T-helper 22 cell (primary cell): Measurements from ENCODE around the gene CRISP2.
"Not testable (repeated sequence)": the region's sequence is repeated elsewhere in the genome, so short reads cannot be mapped to it uniquely, and the experiment has no call there.

ENCODE experiments used
- DNase-seq: peaks from one replicate; pipeline ENCODE4 v3.0.0-alpha.2; 2020; ENCODE audit warnings: low read depth

Gene CRISP2, protein sequence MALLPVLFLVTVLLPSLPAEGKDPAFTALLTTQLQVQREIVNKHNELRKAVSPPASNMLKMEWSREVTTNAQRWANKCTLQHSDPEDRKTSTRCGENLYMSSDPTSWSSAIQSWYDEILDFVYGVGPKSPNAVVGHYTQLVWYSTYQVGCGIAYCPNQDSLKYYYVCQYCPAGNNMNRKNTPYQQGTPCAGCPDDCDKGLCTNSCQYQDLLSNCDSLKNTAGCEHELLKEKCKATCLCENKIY

GRCh38 chr6:49713346-49713745, at the start of gene CRISP2:
TSS of gene CRISP2 (minus strand) at chr6:49713543. CDS start at chr6:49709196, 4,347 bp downstream.
- DNase-seq = no peak

DNA sequence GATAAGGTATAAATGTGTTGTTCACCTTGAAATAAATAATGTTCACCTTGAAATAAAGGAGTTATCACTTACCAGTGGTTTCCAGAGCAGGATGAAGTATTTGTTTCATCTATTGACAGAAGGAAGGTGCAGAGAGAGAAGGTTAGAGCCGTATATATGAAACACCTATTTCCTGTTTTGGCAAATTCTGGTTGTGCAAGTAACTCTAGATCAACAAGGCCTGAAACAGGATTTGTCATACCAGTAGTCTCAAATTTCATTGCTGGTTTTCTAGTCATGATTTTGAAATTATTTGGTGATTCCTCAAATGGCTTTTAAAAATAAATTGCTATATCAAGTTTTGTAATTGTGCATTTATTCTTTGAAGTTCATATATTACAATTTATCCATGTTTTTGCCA, 30.9 kb upstream of the CRISP2 start, which contains the start of gene CRISP3:
Gene CRISP3, minus strand, starts transcription at position 130 of the 400 bp plus-strand sequence. Its CDS starts 21 bp downstream, at position 109.
- no peak for DNase-seq

GRCh38 chr6:49743429-49743828, 30.1 kb upstream of the CRISP2 start:
- DNase-seq = no peak

DNA sequence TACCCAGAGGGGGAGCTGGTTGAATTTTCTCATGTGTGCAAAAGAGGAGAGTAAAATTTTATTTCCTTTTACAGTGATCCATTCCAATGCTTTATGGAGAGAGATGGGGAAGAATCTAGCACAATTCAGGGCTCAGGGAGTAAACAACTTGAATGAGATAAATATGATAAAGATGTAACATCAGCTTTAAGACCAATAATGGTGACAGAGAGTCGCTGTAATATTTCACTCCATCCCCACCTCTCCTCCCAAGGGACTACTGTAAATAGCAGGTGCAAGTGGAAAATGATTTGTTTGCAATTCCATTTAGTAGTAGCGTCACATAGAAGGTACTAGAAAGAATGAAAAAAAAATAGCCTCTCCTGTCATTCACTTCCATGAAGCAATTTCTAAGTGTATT, 26.1 kb upstream of the CRISP2 start:
- DNase-seq = no peak

GRCh38 chr6:49736017-49736508, 22.7 kb upstream of the CRISP2 start:
- DNase-seq = no peak

DNA sequence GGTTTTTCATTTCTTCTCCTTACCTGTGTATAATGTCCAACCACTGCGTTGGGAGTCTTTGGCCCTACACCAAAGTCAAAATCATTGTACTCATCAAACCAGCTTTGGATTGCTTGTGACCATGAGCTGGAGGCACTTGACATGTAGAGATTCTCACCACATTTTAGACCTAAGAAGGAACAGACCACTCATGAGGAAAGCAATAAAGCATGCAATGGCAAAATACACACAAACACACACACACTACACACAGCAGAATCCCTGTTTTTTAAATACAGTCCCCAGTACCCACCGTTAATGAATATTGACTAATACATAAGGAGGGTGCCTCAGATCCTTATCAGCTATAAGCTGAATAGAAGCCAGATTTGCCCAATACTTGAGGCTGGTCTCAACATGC, 20.3 kb upstream of the CRISP2 start:
- DNase-seq = no peak

DNA sequence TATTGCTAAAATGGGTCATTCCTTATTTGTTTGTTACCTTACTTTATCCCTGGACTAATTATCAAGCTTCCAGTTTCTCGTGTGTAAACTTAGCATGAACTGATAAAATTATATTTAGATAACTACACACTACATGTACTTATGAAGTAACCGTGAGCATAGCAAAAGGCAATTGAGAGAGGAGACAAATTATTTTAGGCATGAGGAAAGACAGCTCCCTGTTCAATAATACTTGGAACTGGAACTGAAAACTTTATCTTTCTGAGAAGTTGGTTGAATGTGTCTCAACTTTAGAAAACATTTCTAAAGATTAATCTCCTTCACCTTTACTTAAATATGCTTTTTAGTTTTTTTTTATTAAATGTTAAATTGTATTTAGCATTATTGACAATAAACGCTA, 19.4 kb upstream of the CRISP2 start:
- no peak for DNase-seq

GRCh38 chr6:49730251-49730650, 16.9 kb upstream of the CRISP2 start:
- no peak for DNase-seq

GRCh38 chr6:49723917-49724316, 10.6 kb upstream of the CRISP2 start:
- not testable (repeated sequence) for DNase-seq

DNA sequence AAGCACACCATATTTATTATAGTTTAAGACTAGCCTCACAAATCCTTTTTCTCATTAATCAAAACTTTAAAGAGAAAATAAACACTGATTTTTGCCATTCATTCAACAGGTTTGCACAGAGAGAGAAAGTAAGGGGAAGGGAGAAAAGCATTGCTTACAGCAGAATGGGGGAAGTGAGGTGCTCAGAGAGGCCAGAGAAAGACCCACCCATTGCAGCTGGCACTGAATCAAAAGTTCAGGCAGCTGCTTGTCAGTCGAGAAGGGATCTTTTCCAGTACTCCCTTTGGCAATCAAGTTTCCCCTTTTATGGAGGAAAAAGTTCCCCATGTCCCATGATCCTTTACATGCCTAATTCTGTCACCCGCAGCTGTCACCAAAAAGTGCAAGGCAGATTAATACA, 8.0 kb upstream of the CRISP2 start:
- no peak for DNase-seq

GRCh38 chr6:49720372-49720771, 7.0 kb upstream of the CRISP2 start:
- no peak for DNase-seq

- no peak for DNase-seq
These were observed 14.9 kb downstream of the CRISP2 start for GRCh38 chr6:49698478-49698877.

DNA sequence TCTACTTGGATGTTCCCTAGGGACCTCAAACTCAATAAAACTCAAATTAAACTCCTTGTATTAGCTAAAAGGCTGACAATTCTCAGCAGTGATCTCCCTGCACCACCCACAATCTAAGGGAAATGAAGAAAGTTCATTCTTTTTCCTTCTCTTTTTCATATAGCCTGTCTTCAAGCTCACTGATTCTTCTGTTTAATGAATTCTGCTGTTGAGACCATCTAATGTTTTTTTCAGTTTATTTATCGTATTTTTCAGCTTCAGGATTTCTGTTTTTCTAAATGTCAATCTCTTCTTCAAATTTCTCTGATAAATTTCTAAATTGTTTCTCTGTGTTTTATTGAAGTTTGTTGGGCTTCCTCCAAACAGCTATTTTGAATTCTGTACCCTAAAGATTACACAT, 19.8 kb downstream of the CRISP2 start:
- DNase-seq = no peak

- DNase-seq = no peak
These were observed 20.8 kb downstream of the CRISP2 start for GRCh38 chr6:49692534-49692933.

DNA sequence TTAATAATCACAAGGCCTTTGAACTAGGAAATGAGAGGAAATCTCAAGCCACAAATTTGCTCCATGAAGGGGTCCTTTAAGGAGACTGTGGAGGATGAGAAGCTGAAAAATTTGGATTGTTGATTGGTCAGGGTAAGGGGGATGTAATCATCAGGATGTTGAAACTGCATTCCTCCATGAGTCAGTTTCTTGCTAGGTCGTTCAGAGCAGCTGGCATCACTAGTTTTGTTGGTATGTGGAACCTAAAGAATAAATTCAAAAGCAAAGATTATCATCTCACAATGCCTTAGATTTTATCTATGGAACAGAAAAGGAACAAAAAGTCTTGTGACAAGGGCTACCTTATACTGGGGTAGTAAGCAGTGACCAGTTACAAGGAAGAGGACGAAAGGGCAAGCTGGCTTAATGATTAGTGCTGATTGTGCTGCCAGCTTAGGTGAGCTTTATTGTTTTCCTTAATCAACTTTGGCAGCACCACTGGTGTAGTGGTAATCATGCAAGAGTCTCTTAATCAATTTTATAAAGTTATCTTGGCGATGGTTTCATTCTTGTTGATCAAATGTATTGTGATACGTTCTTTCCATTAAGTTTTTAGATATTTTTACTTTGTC, 36.6 kb downstream of the CRISP2 start:
- DNase-seq = no peak

- DNase-seq = no peak
These were observed 37.5 kb downstream of the CRISP2 start for GRCh38 chr6:49675816-49676215.

GRCh38 chr6:49668083-49668511, 45.2 kb downstream of the CRISP2 start:
- no peak for DNase-seq

DNA sequence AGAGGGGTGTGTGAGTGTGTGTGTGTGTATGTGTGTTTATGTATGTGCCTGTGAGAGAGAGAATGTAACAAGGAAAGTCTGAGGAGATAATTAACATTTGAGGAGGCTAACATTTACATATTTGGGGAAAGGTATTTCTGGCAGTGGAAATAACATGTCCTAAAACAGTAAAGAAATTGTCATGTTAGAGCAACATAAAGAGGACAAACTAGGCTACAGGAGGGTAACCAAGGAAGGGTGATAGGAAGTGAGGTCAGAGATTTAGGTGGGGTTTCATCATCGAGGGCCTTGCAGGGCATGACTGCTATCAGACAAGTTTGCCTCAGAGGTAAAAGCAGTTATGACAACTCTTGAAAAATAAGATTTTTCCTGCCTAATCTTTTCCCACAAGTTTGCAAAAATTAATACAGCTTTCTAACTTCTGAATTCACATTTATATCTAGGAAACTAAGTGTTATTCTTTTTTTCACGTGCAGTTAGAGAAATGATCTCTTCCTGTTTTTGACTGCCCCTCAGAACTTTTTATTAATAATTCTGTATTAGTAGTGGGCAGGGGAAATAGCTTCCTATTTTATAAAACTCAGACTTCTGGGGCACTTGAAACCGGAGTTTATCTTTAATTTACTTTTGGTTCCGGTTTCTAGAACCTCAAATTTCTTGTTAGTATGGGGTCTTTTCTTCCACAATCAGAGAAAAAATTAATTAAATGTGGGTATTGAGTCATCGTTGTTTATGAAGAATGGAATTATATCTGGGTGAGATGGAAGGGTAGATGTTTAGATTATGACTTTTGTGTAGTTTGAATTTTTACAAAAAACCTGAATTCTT, 46.2 kb downstream of the CRISP2 start:
- DNase-seq = no peak

DNA sequence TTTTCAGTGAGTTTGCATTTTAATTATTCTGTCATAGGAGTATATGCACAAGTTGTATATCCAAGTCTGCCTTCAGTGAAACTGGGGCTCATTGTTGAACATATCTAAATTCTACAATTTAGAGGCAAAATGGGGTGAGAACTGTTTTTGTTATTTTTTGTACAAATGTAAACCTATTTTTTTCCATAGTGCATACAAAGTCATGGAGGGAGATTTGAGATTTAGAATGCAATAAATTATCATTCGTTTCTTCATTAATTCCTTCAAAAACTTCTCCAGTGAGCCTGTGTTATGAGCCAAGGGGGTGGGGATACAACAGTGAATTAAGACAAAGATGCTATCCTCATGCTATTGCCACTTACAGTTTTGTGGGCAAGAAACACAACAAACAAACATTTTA, 46.9 kb downstream of the CRISP2 start:
- no peak for DNase-seq

DNA sequence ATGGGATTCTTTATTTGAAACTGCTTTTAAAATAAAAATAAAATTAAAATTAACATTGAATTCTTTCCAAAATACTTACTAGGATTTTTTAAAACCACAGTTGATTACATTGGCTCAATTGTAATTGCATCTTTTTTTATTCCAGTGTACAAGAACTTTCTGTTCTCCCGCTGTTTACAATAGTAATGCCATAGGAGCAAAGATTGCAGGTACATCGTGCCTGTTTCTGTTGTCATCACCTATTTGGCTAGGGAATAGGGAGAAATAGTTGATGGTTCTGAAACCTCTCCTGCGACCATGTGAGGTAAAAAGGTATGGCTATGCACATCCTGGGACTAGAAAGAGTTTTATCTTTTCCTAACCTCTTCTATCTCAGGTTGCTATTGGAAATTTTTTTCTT, 48.5 kb downstream of the CRISP2 start:
- DNase-seq = no peak

- not testable (repeated sequence) for DNase-seq
These were observed 49.3 kb downstream of the CRISP2 start for GRCh38 chr6:49664054-49664453.

DNA sequence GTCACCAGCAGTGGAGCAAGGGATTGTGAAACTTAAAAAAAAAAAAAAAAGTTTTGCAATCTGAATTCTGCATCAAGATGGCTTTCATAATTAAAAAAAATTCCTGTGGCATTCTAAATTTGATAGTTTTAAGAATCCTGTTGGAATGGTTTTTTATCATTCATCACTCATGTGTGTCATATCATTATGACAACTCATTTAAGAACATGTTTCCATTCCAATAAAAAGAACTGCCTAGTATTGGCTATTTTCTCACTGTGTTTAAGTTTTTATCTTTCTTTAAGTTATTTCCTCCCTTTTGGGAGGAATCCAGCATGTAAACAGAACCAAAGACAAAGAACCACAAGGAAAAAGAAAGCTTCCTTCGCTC, 50.5 kb downstream of the CRISP2 start:
- DNase-seq = no peak
